DND-41 (cell line): ENCODE data around the gene GSE1.

ENCODE experiments used
- ATAC-seq: fragments of 200-7000 bp; cut with Tn5 transposase; 3 replicates; pipeline ENCODE4 v1.9.1; 2021; ENCODE audit warnings: low read depth; ENCODE audit not compliant: insufficient read depth
- DNase-seq: peaks from one replicate; pipeline ENCODE4 v3.0.0-alpha.2; 2020
- H2AFZ ChIP-seq: 2 replicates; pipeline ENCODE4 v1.6.0; 2012; ENCODE audit warnings: low read depth, low read length
- H3K27ac ChIP-seq: 2 replicates; pipeline ENCODE4 v1.5.1; 2012; ENCODE audit warnings: low read length, inconsistent platforms
- H3K27me3 ChIP-seq: fragments of 200-600 bp; sonication (generic); 2 replicates; pipeline ENCODE4 v1.6.0; 2012; ENCODE audit warnings: low read length, mild to moderate bottlenecking, inconsistent platforms; ENCODE audit not compliant: insufficient read depth, poor library complexity
- H3K36me3 ChIP-seq: 2 replicates; pipeline ENCODE4 v1.5.1; 2012; ENCODE audit warnings: low read length, inconsistent platforms; ENCODE audit not compliant: insufficient read depth
- H3K4me1 ChIP-seq: 2 replicates; pipeline ENCODE4 v1.5.1; 2012; ENCODE audit warnings: mild to moderate bottlenecking, low read length; ENCODE audit not compliant: insufficient read depth
- H3K4me2 ChIP-seq: 2 replicates; pipeline ENCODE4 v1.6.0; 2012; ENCODE audit warnings: mild to moderate bottlenecking, moderate library complexity, low read length, inconsistent platforms; ENCODE audit not compliant: insufficient read depth
- H3K4me3 ChIP-seq, 2 experiments: fragments of 200-600 bp in 1 of 2; shearing (Covaris generic) in 1 of 2; 2 replicates each; pipeline ENCODE4 v1.5.1; 2012 to 2016; ENCODE audit warnings: inconsistent platforms in 2 of 2, low read length in 2 of 2, mild to moderate bottlenecking in 2 of 2, low read depth in 1 of 2, moderate library complexity in 1 of 2
- H3K79me2 ChIP-seq: 2 replicates; pipeline ENCODE4 v1.6.0; 2012; ENCODE audit warnings: low read length, inconsistent platforms; ENCODE audit not compliant: insufficient read depth
- H3K9ac ChIP-seq: 2 replicates; pipeline ENCODE4 v1.6.0; 2012; ENCODE audit warnings: low read depth, mild to moderate bottlenecking, inconsistent platforms, low read length, moderate library complexity
- H3K9me3 ChIP-seq: 2 replicates; pipeline ENCODE4 v1.5.1; 2012; ENCODE audit warnings: low read length, moderate library complexity, mild to moderate bottlenecking, inconsistent platforms; ENCODE audit not compliant: insufficient read depth, severe bottlenecking
- H4K20me1 ChIP-seq: 2 replicates; pipeline ENCODE4 v1.6.0; 2012; ENCODE audit warnings: low read length; ENCODE audit not compliant: insufficient read depth
- EZH2 ChIP-seq: IDR thresholded peaks from 3 replicates; pipeline ENCODE4 v1.6.1; 2012; ENCODE audit warnings: borderline replicate concordance, low read depth, mild to moderate bottlenecking, moderate library complexity, low read length, inconsistent platforms; ENCODE audit not compliant: severe bottlenecking
- TF ChIP-seq, protein P1 (sequence below): IDR thresholded peaks from 2 replicates; pipeline ENCODE4 v1.5.1; 2012; ENCODE audit warnings: borderline replicate concordance, low read length, moderate library complexity, mild to moderate bottlenecking; ENCODE audit not compliant: poor library complexity, severe bottlenecking; ENCODE audit errors: extremely low read depth

Gene GSE1

DNA sequence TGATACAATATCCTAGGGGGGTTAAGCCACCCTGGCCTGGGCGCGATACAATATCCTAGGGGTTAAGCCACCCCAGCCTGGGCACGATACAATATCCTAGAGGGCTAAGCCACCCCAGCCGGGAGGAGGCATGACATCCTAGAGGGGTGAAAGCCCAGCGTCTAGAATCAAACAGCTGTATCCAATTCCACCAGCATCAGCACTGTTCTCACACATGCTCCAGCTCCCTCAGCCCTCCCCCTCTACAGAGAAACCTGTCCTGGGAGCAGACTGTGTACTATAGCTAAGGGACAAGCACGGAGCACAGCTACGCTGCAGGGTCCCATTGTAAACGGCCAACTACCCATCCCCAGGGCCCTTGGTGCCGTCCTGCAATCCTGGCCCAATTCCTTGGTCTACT, 69.4 kb downstream of the GSE1 start:
- Histone ChIP-seq H2AFZ (no peak overlapping the region), H3K27ac (no peak overlapping the region), H4K20me1 (peaks cover 62% of the 10 kb centered on the region), H3K79me2 (peaks cover 59% of the 10 kb centered on the region), H3K4me1 (peaks cover 30% of the 10 kb centered on the region), H3K36me3 (peaks cover 83% of the 10 kb centered on the region), H3K4me2 (no peak overlapping the region), H3K9me3 (no peaks in the 10 kb centered on the region), H3K27me3 (no peaks in the 10 kb centered on the region), H3K9ac (no peak overlapping the region), H3K4me3 (no peak overlapping the region)
- no peak for ATAC-seq
- no peak for TF ChIP-seq EZH2
- TF ChIP-seq, protein P1, sequence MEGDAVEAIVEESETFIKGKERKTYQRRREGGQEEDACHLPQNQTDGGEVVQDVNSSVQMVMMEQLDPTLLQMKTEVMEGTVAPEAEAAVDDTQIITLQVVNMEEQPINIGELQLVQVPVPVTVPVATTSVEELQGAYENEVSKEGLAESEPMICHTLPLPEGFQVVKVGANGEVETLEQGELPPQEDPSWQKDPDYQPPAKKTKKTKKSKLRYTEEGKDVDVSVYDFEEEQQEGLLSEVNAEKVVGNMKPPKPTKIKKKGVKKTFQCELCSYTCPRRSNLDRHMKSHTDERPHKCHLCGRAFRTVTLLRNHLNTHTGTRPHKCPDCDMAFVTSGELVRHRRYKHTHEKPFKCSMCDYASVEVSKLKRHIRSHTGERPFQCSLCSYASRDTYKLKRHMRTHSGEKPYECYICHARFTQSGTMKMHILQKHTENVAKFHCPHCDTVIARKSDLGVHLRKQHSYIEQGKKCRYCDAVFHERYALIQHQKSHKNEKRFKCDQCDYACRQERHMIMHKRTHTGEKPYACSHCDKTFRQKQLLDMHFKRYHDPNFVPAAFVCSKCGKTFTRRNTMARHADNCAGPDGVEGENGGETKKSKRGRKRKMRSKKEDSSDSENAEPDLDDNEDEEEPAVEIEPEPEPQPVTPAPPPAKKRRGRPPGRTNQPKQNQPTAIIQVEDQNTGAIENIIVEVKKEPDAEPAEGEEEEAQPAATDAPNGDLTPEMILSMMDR = no peak
- no peak for DNase-seq

DNA sequence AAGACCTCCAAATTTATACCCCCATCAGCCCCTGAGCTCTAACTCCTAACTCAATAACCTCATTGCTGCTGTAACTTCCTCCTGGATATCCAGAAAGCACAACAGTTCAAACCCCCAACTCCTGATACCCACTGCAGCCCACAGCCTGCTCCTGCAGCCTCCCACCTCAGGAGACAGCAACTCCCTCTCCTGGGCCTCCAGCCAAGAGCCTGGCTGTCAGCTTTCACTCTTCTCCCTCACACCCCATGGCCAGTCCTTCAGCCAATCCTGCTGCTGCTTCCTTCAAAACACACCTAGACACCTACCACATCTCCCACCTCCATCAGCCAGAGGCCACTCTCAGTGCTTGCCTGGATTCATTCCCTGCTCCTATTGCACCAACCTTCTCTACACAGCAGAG, 70.2 kb downstream of the GSE1 start:
- no peak overlapping the region for H2AFZ ChIP-seq
- peaks cover 67% of the 10 kb centered on the region for H3K79me2 ChIP-seq
- no peak overlapping the region for H3K27ac ChIP-seq
- DNase-seq (no peak), ATAC-seq (no peak)
- no peak overlapping the region for H3K4me3 ChIP-seq
- H4K20me1 ChIP-seq = peaks cover 66% of the 10 kb centered on the region
- TF ChIP-seq EZH2 = no peak
- TF ChIP-seq, protein P1 = no peak
- no peak overlapping the region for H3K4me2 ChIP-seq
- no peak overlapping the region for H3K9ac ChIP-seq
- no peaks in the 10 kb centered on the region for H3K9me3 ChIP-seq
- no peaks in the 10 kb centered on the region for H3K27me3 ChIP-seq
- H3K4me1 ChIP-seq = peaks cover 37% of the 10 kb centered on the region
- peaks cover 75% of the 10 kb centered on the region for H3K36me3 ChIP-seq

DNA sequence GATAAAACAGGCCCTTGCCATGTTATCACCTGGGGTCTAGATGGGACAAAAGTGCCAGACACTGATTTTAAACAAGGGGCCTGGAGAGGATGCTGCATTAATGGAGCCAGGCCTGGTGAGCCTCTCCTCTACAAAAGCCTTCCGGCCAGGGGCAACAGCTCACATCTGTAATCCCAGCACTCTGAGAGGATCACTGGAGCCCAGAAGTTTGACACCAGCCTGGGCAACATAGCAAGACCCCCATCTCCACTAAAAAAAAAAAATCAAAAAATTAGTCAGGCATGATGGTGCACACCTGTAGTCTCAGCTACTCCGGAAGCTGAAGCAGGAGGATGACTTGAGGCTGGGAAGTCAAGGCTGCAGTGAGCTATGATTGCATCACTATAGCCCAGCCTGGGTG, 72.1 kb downstream of the GSE1 start:
- Histone ChIP-seq H3K4me2 (peak overlapping the region; percentile 19; the same call in 1 of the 2 replicates), H3K27me3 (no peaks in the 10 kb centered on the region), H3K9ac (no peak overlapping the region), H2AFZ (no peak overlapping the region), H3K4me3 (no peak overlapping the region), H3K4me1 (peaks cover 43% of the 10 kb centered on the region), H3K9me3 (no peaks in the 10 kb centered on the region), H3K36me3 (peaks cover 57% of the 10 kb centered on the region), H4K20me1 (peaks cover 60% of the 10 kb centered on the region), H3K27ac (no peak overlapping the region), H3K79me2 (peaks cover 71% of the 10 kb centered on the region)
- no peak for ATAC-seq
- DNase-seq = no peak
- TF ChIP-seq EZH2 = no peak
- TF ChIP-seq, protein P1 = no peak
